K562 (cell line): Measurements from ENCODE around the gene TMEM116. TPM values are rescaled to one million over a fixed set of nuclear protein-coding genes. Genes with fewer than 3 reads are reported as not detected.

Experiments used
- ARID4B ChIP-seq: sonication (generic); formaldehyde crosslinking; IDR thresholded peaks from 2 replicates; pipeline ENCODE4 v1.8.0; 2022; ENCODE audit warnings: mild to moderate bottlenecking, missing genetic modification reagents
- HNRNPUL1 ChIP-seq: fragments of 200-400 bp; formaldehyde crosslinking; IDR thresholded peaks from 2 replicates; pipeline ENCODE4 v1.6.1; 2017; ENCODE audit warnings: low read length
- LARP7 ChIP-seq: fragments of 450-650 bp; IDR thresholded peaks from 2 replicates; pipeline ENCODE4 v1.6.1; 2016
- LEF1 ChIP-seq: fragments of 450-650 bp; IDR thresholded peaks from 2 replicates; pipeline ENCODE4 v1.6.1; 2016; ENCODE audit warnings: mild to moderate bottlenecking
- MCM3 ChIP-seq: fragments of 450-650 bp; IDR thresholded peaks from 2 replicates; pipeline ENCODE4 v1.6.1; 2016
- RBM17 ChIP-seq: fragments of 200-400 bp; formaldehyde crosslinking; IDR thresholded peaks from 2 replicates; pipeline ENCODE4 v1.6.1; 2017; ENCODE audit warnings: low read depth, mild to moderate bottlenecking, low read length, borderline replicate concordance
- STAT5A ChIP-seq: IDR thresholded peaks from 2 replicates; pipeline ENCODE4 v1.6.1; 2012; ENCODE audit warnings: low read length, inconsistent platforms, borderline replicate concordance
- TAF9B ChIP-seq: fragments of 450-650 bp; IDR thresholded peaks from 2 replicates; pipeline ENCODE4 v1.6.1; 2018; ENCODE audit warnings: mild to moderate bottlenecking; ENCODE audit not compliant: partially characterized antibody
- TFAP4 ChIP-seq: sonication (generic); formaldehyde crosslinking; IDR thresholded peaks from 2 replicates; pipeline ENCODE4 v1.8.0; 2022; ENCODE audit warnings: missing genetic modification reagents, mild to moderate bottlenecking, moderate library complexity, borderline replicate concordance
- ZBTB9 ChIP-seq: fragments of 450-650 bp; formaldehyde crosslinking; IDR thresholded peaks from 2 replicates; pipeline ENCODE4 v1.4.0; 2020; ENCODE audit warnings: mild to moderate bottlenecking, moderate library complexity
- ZNF282 ChIP-seq: sonication (generic); formaldehyde crosslinking; IDR thresholded peaks from 2 replicates; pipeline ENCODE4 v1.8.1; 2023; ENCODE audit warnings: missing genetic modification reagents
- ZNF347 ChIP-seq: fragments of 450-650 bp; formaldehyde crosslinking; IDR thresholded peaks from 2 replicates; pipeline ENCODE4 v1.4.0; 2020; ENCODE audit warnings: low read depth, mild to moderate bottlenecking, moderate library complexity
- ZNF584 ChIP-seq: fragments of 200-800 bp; sonication (Bioruptor generic); IDR thresholded peaks from 2 replicates; pipeline ENCODE4 v1.6.1; 2016; ENCODE audit warnings: low read depth, mild to moderate bottlenecking, missing genetic modification characterization, missing compliant biosample characterization
- ZNF75A ChIP-seq: fragments of 450-650 bp; formaldehyde crosslinking; IDR thresholded peaks from 2 replicates; pipeline ENCODE4 v1.4.0; 2020; ENCODE audit warnings: mild to moderate bottlenecking
- polyA plus RNA-seq, 8 experiments: library from polyadenylated mRNA; depleted of rRNA in 4 of 8; stranded (reverse) in 5 of 8; unstranded in 3 of 8; fragments of >200 nt; fragmentation: Nextera tagmentation in 2 of 8; fragmentation: Illumina TruSeq in 1 of 8; extraction: Ambion mirVana in 2 of 8; extraction: Trizol in 1 of 8; gene quantifications; 2 replicates each; pipeline versions ENCODE4 v1.2.1 to v1.2.3, GENCODE V29; 2011 to 2014; ENCODE audit warnings: inconsistent platforms in 1 of 8, missing spikeins in 1 of 8
- total RNA-seq, 7 experiments: library from RNA; depleted of rRNA in 6 of 7; stranded (reverse); fragments of >200 nt in 6 of 7; fragmentation: Illumina TruSeq in 2 of 7; extraction: Trizol in 2 of 7; gene quantifications; 2 replicates each; pipeline versions ENCODE4 v1.2.1 to v1.2.3, GENCODE V29; 2011 to 2021; ENCODE audit warnings: low replicate concordance in 1 of 7
- TF ChIP-seq, protein P1 (sequence below), 3 experiments: IDR thresholded peaks in 2 of 3; conservative IDR thresholded peaks in 1 of 3; 2 replicates each; pipeline ENCODE4 v1.5.1; 2011 to 2012; ENCODE audit warnings: low read length in 3 of 3, mild to moderate bottlenecking in 3 of 3, control low read depth in 2 of 3, improper control_type of control experiment in 1 of 3, inconsistent platforms in 1 of 3, low read depth in 1 of 3, mixed read lengths in 1 of 3, moderate library complexity in 1 of 3; ENCODE audit not compliant: insufficient read depth in 2 of 3
- TF ChIP-seq, protein P2 (sequence below): fragments of 450-650 bp; formaldehyde crosslinking; IDR thresholded peaks from 2 replicates; pipeline ENCODE4 v1.4.0; 2020; ENCODE audit warnings: mild to moderate bottlenecking, moderate library complexity

The TMEM116 gene
- total and polyA plus RNA-seq, 9 of the 15 experiments (the other 6 are each of a cell fraction or from before 2014, with no cell fraction given), result 5.2 to 78.6 (median 13.9) TPM

- TF ChIP-seq, protein P1, sequence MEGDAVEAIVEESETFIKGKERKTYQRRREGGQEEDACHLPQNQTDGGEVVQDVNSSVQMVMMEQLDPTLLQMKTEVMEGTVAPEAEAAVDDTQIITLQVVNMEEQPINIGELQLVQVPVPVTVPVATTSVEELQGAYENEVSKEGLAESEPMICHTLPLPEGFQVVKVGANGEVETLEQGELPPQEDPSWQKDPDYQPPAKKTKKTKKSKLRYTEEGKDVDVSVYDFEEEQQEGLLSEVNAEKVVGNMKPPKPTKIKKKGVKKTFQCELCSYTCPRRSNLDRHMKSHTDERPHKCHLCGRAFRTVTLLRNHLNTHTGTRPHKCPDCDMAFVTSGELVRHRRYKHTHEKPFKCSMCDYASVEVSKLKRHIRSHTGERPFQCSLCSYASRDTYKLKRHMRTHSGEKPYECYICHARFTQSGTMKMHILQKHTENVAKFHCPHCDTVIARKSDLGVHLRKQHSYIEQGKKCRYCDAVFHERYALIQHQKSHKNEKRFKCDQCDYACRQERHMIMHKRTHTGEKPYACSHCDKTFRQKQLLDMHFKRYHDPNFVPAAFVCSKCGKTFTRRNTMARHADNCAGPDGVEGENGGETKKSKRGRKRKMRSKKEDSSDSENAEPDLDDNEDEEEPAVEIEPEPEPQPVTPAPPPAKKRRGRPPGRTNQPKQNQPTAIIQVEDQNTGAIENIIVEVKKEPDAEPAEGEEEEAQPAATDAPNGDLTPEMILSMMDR (IDR thresholded peaks at IDR 0.05 in 2 of 3, conservative IDR thresholded peaks at IDR 0.05 in 1 of 3; ENCODE audit: insufficient read depth in 2 of 3, low read depth in 1 of 3, low read length in 3 of 3), result peak; percentile 62 to 74 (median 70); a peak in 5 of 6 replicates
- no peak for TF ChIP-seq ZNF347
- 0 out of 2 replicates have a peak, but pooled peaks have one; percentile 83 for TF ChIP-seq ARID4B (CRISPR knock-in tag)
- no peak for TF ChIP-seq MCM3
- peak; percentile 86; the same call in 1 of the 2 replicates for TF ChIP-seq LARP7
- TF ChIP-seq STAT5A, result no peak
- TF ChIP-seq TFAP4 (CRISPR knock-in tag), result peak; percentile 94
- TF ChIP-seq TAF9B, result peak; percentile 91
- TF ChIP-seq ZNF584 (CRISPR knock-in tag), result no peak
- TF ChIP-seq, protein P2, sequence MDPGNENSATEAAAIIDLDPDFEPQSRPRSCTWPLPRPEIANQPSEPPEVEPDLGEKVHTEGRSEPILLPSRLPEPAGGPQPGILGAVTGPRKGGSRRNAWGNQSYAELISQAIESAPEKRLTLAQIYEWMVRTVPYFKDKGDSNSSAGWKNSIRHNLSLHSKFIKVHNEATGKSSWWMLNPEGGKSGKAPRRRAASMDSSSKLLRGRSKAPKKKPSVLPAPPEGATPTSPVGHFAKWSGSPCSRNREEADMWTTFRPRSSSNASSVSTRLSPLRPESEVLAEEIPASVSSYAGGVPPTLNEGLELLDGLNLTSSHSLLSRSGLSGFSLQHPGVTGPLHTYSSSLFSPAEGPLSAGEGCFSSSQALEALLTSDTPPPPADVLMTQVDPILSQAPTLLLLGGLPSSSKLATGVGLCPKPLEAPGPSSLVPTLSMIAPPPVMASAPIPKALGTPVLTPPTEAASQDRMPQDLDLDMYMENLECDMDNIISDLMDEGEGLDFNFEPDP (CRISPR knock-in tag), result no peak
- no peak for TF ChIP-seq ZBTB9 (CRISPR knock-in tag)
- TF ChIP-seq RBM17, result no peak
- no peak for TF ChIP-seq ZNF75A
- TF ChIP-seq LEF1, result peak; percentile 93
- no peak for TF ChIP-seq HNRNPUL1
- no peak for TF ChIP-seq ZNF282 (CRISPR knock-in tag)
These were observed at the start of gene TMEM116, which contains the start of gene ERP29 (continued) for GRCh38 chr12:112012775-112013600.
